ENCODE results near the gene GATC.

Gene GATC, protein sequence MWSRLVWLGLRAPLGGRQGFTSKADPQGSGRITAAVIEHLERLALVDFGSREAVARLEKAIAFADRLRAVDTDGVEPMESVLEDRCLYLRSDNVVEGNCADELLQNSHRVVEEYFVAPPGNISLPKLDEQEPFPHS

DNA sequence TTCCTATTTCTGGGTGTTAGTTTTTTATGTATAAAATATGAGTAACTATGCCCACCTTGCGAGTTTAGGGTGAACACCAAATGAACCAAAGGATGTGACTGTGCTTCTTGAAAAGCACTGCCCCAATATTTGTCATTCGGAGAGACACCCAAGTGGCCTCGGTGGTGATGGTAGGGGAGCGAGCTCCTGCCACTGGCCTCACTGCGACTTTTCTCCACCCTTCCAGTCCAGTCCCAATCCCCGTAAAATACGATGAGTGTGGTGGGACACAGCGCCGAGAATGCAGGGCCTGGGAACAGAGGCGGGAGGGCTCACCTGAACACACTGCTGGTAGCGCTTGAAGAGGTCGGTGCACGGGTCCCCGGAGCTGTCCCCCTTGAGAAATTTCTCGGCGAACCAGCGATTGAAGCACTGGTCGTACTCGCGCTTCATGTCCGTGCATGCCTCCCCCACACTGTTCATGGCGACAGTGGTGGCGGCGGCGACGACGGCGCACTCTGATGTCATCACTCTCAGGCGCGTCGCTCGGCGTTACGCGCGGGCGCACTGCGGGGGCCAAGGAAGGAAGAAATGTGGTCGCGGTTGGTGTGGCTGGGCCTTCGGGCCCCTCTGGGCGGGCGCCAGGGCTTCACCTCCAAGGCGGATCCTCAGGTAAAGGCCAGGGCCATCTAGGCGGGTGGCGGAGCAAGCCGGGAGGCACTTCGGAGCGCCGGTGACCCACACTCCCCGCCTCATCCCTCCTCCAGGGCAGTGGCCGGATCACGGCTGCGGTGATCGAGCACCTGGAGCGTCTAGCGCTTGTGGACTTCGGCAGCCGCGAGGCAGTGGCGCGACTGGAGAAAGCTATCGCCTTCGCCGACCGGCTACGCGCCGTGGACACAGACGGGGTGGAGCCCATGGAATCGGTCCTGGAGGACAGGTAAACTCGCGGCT lies at the start of gene GATC, which contains the start of gene TRIAP1:
Gene GATC, plus strand, starts transcription at position 534 of the 933 bp plus-strand sequence. Its CDS starts 37 bp downstream, at position 571.
Gene TRIAP1, minus strand, starts transcription at position 474 of the 933 bp plus-strand sequence. Its CDS starts 12 bp downstream, at position 462.
- peak; percentile 88 for DNase-seq (ENCODE audit: low read depth)

DNA sequence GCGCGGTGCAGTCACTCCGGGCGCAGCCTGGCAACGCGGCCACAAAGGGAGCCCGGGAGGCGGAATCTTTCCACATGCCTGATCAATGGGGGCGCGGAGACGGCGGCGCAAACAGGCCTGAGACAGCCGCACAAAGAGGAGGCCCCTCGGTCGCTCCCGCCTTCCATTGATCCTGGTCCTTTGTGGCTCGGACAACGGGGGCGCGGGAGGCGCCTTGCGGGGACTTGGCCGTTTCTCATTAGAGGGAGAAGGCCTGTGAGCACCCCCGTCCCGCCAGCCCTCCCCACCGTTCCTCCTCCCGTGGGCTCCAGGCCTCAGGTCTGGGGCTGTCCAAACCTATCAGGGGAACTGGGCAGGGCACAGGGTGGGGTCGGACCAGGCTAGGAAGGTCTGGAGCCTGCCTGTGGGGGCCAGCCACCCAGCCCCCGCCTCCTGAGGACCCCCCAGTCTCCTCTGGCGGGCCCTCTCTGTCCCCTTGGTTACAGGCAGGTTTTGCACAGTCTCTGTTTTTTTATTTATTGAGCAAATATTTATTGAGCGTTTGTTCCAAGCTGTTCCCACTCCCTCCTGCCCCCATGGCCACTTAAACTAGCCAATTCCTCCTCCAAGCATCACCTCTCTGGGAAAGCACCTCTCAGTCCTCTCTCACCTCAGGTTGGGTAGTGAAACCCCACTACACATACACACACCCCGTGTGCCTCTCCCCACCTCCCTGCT lies 48.3 kb upstream of the GATC start:
- no peak for DNase-seq (ENCODE audit: low read depth)

DNA sequence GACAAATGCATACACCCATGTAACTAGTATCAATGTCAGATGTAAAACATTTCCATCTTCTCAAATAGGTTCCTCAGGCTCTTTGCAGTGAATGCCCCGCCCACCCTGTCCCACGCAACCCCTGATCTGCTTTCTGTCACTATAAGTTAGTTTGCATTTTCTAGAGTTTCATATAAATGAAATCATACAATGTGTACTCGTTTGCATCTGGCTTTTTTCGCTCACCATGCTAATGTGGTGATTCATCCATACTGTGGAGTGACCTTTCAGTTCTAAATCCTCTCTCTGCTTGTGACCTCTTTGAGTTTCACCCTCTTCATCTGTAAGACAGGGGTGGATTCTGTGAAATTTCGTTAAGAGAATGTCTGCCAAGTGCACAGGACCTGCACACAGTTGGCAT lies 46.7 kb upstream of the GATC start:
- no peak for DNase-seq (ENCODE audit: low read depth)

DNA sequence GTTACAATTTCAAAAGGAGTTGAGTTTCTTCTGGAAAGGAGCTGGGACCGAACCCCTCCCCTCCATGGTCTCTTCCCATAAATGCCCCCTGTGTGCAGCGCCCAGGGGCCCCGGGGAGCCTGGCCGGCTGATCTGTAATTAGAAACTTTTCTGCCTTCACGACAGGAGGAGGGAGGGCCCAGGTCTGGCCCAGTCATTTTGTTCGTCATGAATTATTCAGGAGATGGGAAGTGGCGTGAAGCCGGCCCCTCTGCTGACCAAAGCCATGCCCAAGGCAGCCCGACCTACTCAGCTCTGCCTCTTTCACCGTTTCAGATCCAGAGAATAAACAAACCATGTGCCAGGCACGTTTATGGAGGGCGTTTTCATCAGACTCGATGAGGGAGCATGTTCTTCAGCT lies 44.0 kb upstream of the GATC start:
- DNase-seq (ENCODE audit: low read depth): no peak

DNA sequence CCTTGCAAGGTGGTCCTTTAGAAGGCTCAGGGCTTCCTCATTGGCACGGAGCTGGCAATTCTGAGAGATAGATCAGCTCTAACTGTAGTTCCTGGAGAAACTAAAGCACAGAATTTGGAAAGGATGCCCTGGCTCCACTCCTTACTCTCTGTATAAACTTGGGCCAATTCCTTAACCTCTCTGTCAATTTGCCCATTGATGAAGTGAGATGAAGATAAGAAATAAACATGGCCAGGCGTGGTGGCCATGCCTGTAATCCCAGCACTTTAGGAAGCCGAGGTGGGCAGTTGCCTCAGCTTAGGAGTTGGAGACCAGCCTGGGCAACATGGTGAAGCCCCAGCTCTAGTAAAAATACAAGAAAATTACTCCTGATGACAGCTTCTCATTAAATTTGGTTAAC lies 42.4 kb upstream of the GATC start:
- DNase-seq (ENCODE audit: low read depth): no peak

DNA sequence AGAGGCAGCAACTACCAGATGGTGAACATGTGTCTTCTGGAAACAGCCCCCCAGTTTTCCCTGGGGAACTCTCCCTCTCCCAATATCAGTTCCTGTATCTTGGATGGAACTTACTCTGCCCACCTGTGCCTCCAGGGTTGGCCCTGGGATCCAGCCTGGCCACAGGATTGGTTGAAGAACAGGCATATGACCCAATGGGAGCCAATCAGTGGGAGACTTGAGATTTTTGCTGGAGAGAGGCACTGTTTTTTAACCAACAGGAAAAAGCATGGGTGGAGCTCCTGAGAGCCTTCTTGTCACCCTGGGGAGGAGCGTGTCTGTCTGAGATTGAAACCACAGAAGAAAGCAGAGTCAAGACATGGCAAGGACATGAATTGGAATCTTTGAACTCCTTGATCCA lies 42.0 kb upstream of the GATC start:
- no peak for DNase-seq (ENCODE audit: low read depth)

DNA sequence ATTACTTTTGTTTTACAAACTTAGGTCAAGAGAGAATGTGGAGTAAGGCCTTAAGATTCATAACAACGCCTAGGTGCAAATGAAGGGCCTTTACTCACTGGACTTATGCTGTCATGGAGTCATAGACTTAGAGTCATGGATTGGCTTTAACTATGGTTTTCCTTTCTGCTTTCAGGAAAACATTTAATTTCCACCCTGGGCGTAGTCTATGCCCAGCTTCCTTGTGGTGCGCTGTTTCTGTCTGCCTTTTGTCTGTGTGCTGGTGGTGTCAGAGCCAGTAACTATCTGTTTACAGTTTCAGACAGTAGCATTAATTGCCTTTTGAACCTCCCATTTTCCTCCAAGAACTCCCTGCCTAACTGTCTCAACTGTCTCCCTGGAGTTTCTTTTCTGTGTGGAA lies 40.2 kb upstream of the GATC start:
- DNase-seq (ENCODE audit: low read depth): no peak

DNA sequence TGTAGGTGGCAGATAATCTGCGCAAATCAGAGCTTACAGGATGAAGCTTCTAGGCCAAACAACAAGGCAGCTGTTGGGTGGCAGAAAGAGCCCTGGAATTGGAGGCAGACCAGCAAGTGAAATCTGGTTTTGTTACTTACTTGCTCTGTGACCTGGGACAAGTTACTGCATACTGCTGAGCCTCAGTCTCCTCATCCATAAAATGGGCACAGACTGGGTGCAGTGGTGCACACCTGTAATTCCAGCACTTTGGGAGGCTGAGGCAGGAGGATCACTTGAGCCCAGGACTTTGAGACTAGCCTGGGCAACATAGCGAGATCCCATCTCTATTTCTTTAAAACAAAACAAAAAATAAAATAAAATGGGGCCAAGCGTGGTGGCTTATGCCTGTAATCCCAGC lies 39.7 kb upstream of the GATC start:
- no peak for DNase-seq (ENCODE audit: low read depth)

DNA sequence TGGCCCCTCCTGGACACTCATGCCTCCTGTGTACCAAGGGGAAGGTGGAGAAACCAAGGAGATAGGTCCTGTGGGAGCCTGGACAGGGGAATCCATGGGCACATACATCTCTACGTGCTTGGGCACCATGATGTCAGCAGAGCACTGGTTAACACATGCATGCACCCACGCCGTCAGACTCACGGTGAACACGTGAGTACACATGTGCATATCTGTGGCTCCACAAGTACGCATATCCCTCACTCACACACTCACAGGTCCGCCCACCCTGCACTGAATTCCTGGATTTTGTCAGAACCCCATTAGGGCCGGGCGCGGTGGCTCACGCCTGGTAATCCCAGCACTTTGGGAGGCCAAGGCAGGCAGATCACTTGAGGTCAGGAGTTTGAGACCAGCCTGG lies 37.5 kb upstream of the GATC start:
- no peak for DNase-seq (ENCODE audit: low read depth)

DNA sequence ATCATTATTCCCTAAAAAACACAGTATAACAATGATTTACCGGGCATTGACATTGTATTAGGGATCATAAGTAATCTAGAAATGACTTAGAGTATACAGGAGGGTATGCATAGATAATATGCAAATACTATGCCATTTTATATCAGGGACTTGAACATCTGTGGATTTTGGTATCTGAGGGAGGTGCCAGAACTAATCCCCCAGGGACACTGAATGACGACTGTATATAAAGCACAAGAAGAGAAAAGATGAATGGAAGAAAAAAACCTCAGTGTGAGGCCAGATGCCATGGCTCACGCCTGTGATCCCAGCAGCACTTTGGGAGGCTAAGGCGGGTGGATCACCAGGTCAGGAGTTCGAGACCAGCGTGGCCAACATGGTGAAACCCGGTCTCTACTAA lies 33.8 kb upstream of the GATC start:
- no peak for DNase-seq (ENCODE audit: low read depth)

DNA sequence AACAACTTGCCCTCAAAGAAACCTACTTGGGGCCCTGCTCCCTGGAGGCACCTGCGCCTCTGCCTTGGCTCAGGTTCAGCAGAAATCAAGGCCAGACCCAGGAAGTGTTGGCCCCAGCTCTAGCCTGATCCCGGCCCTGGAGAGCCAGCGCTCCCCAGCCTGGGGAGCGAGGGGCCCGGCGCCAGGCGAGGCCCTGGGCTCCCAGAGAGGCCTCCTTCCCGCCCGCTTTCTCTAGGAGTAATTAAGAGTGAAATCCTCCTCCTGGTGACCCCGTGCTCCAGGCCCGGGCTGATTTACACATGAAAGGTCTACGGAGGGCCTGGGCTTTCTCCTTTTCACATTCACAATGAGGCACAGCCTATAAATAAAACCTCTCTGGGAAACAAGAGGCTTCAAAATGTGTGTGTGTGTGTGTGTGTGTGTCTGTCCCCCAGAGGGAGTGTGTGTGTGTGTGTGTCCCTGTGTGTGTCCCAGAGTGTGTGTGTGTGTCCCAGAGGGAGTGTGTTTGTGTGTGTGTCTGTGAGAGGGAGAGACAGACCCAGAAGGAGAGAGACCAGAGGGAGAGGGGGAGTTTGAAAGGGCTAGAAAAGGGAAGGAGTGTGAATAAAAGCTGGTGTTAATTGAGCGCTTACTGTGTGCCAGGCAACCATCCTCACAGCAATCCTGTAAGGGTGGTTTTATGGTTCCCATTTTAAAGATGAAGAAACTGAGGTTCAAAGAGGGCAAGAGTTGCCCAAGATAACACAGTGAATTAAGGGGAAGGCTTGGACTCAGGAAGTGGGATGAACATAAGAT lies 32.1 kb upstream of the GATC start:
- no peak for DNase-seq (ENCODE audit: low read depth)

DNA sequence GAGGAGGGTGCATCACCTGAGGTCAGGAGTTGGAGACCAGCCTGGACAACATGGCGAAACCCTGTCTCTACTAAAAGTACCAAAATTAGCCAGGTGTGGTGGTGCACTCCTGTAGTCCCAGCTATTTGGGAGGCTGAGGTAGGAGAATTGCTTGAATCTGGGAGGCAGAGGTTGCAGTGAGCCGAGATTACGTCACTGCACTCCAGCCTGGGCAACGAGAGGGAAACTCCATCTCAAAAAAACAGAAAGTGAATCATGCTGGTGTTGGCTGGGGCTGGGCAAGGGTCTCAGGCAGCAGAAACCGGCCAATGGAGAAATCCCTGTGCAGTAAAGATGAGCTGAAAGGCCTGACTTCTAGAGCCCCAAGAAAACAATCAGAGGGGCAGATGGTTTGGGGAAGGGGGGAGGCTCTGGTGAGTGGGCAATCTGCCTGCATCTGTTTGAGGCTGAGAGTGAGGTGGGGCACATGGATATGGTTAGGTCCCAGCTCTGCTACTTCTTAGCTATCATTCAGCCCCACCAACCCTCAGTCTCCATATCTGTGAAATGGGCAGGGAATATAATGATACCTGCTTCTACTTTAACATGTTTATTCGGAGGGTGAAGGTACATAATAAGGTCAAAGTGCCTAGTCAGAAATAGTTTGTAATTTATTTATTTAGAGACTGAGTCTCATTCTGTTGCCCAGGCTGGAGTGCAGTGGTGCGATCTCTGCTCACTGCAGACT lies 29.6 kb upstream of the GATC start:
- no peak for DNase-seq (ENCODE audit: low read depth)

DNA sequence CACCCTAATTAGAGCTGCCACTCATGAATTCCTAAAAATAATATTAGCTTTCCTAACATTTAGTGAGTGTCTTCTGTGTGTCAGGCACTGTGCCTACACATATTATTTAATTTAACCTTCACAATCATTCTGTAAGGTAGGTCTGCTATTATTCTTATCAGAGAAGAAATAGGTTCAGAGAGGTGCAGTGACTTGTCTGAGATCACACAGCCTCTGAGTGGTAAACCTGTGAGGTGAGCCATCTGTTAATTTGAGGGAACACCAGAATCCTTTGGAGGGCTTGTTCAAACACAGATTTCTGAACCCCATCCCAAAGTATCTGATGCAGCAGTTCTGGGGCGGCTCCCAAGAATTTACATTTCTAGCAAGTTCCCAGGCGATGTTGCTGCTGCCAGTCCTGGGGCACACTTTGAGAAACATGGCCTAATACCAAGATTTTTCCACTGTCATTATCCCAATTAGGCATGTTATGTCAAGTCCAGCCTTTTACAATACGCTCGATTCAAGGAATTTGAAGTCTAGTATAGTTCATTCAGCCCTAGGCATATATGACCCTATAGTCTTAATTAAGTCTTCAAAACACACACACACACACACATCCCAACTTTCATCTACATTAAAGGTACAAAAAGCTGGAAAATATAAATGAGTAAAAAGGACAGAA lies 28.2 kb upstream of the GATC start:
- DNase-seq (ENCODE audit: low read depth): no peak

DNA sequence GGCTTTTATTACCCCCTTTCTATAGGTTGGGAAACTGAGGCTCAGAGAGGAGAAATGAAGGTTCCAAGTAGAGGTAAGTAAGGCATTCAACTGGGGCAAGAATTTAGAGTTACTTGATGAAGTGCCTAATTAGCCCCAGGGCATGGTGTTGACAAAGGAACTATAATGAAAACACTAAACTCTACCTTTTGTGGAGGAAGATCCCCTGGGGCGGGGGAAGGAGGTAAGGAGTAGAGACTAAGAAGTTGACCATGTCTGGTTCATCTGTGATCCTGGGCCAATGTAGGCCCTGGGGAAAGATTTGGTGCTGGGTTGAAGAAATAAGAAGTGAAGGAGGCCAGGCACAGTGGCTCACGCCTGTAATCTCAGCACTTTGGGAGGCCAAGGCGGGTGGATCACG lies 24.5 kb upstream of the GATC start:
- no peak for DNase-seq (ENCODE audit: low read depth)

DNA sequence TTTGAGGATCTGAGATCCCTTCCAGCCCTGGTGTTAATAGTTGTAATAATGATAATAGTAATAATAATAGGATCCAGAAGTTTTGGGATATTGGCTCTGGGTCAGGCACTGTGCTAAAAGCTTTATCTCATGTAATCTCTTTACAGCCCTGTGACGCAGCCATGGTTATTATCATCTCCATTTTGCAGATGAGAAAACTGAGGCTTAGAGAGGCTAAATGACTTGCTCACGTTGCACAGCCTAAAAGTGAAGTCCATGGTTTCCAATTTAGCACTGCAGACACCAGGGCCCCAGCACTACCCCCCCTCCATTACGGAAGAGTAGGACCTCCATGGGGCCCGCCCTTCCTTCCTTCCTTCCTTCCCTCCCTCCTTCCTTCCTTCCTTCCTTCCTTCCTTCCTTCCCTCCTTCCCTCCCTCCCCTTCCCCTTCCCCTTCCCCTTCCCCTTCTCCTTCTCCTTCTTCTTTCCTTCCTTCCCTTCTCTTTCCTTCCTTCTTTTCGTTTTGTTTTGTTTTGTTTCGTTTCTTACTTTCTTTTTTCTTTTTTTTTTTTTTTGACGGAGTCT lies 23.3 kb upstream of the GATC start:
- DNase-seq (ENCODE audit: low read depth): no peak

DNA sequence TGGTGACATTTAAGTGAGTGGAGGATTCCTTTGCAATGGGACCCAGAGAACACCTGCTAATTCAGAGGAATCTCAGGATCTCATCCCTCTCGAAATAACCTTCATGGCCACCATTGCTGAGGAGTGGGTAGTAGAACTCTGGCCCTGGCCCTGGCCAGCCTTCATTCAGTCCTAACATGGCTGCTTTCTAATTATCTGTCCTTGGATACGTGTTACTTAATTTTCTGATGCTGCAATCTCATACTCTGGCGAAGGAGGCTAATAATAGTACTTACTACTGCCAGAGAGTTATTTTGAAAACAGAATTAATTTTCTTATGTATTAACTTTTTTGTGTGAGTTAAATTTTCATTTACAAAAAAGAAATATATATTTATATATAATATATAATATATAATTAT lies 20.4 kb upstream of the GATC start:
- DNase-seq (ENCODE audit: low read depth): no peak

DNA sequence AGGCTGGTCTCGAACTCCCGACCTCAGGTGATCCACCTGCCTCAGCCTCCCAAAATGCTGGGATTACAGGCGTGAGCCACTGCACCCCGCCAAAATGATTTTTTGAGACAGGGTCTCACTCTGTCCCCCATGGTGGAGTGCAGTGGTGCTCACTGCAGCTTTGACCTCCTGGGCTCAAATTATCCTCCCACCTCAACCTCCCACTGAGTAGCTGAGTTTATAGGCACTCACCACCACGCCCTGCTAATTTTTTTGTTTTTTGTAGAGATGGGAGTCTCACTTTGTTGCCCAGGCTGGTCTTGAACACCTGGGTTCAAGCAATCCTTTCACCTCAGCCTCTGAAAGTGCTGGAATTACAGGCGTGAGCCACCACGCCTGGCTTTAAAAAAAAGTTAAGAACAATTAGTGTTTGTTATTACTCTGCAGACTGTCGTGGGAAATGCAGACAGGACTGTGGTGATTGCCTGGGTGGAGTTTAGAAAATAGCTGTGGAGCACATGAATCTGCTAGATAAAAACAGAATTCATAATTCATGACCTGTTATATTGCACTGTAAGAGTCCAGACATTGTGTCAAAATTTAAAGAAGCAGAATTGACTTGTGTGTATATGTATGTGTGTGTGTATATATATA lies 17.5 kb upstream of the GATC start:
- DNase-seq (ENCODE audit: low read depth): no peak

DNA sequence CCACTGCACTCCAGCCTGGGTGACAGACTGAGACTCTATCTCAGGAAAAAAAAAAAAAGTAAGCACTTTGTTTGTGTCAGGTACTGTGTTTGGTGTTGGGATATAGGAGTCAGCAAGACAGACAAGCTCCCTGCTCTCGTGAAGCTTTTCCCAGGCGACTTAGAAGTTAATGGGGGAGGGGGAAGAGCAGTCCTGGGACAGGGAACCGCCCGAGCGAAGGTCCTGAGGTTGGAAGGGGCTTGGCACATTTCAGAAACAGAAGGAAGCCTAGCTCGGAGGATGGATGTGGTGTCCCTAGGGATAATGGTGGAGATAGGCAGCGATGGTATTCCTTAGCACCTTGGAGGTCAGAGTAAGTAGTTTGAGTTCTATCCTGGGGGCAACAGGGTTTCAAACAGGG lies 16.9 kb upstream of the GATC start:
- no peak for DNase-seq (ENCODE audit: low read depth)

DNA sequence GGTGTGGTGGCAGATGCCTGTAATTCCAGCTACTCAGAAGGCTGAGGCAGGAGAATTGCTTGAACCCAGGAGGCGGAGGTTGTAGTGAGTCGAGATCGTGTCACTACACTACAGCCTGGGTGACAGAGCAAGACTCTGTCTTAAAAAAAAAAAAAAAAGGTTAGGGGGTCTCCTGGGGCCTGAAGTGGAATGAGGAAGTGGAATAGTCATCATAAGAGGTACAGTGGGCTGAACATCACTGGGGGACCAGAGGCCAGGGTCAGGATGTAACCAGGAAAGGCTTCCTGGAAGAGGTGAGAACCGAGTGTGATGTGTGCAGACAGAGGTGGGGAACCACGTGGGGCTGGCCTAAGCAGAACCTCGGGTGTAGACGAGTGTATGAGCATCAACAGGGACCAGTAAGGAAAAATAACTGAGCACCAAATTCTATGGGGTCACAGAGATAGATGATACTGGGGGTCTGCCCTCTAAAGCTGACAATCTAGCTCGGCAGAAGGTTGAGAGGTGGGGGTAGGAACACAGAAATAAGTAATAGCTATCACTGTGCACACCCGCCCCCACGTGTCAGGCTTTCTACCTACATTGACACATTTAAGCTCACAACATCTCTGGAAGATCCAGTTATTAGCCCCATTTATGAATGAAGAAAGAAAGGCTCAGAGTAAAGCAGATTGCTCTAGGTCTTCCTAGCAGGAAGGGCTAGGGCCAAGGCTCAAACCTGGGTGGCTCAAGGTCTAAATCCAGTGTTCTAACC lies 13.3 kb upstream of the GATC start:
- DNase-seq (ENCODE audit: low read depth): no peak

All from activated T-cell treated with anti-CD3 and anti-CD28 coated beads for 24 hours (primary cell).